CD4-positive, alpha-beta T cell treated with Interleukin-4 for 1 hour (primary cell): ENCODE data around the gene FREM1.

Source experiments
- DNase-seq, 2 donors: peaks; one replicate each; pipeline ENCODE4 v3.0.0-alpha.2; 2020 to 2022

FREM1 gene

DNA sequence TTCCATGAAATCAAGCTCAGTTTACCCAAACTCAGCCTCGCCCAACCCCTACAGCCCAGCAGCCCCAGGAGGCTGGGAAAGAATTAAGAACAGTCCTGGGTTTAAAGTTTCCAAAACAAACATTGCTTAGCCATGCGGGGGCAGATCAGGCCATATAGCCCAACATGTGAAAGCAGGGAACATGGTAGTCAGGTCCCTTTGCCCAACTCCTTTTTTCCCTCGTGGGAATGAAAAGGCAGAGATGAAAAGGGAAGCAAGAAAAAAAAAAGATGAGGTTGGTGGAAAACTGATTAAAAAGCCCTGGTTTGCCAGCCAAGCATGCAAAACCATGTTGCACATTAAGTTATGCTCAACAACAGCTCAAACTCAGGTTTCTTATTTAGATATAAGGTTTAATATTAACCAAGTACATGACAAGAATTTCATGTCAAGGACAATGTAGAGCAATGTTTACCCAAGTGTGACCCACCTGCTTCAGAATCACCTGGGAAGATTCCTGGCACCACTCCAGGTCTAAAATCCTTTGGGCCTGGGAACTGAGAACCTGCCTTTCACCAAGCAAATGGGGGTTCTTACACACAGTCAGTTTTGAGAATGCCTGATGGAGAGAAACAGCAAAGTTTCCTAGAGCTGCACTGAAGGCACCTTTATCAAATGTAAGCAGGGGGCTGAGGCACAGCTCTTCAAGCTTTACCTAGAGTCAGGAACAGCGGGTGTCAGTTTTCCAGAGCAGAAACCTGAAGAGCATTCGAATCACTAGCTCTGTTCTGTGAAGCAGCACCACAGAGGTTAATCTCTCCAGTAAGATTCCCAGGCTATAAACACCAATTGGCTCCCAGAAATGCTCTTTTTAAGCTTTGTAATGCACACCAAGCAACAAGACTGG is 1.7 kb downstream of the FREM1 start:
- DNase-seq: no peak

DNA sequence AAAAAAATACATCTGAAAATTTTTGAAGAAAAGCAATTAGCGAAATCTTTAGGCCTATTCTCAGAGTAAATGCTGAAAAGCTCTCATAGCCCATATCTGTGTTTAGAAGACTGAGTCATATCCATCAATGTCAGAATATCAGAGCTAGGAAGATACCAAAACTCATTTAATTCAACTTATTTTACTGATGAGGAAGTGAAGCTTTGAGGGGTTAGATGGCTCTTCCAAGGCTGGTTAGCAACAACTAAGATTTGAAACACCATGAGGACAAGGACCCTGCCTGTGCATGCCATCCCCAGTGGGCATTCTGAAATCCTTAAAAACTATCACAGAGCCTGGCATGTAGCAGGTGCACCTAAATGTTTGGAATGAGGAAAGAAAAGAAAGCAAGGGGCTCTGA is 2.5 kb downstream of the FREM1 start:
- DNase-seq: no peak

DNA sequence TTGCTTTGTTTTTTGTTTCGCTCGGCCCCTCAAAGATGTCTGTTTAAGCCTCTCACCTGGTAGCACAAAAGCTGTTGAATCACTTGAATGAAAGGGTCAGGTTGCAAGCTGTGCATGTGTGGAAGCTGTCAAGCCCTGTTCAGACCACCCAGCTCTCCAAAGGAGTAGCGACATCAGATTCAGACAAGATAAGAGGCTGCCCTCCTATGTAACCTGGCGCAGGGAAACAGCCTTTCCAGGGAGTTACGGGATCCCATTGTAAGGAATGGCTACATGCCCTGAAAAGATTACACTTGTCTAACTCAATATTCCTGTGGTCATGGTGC is 2.9 kb downstream of the FREM1 start:
- DNase-seq: no peak

DNA sequence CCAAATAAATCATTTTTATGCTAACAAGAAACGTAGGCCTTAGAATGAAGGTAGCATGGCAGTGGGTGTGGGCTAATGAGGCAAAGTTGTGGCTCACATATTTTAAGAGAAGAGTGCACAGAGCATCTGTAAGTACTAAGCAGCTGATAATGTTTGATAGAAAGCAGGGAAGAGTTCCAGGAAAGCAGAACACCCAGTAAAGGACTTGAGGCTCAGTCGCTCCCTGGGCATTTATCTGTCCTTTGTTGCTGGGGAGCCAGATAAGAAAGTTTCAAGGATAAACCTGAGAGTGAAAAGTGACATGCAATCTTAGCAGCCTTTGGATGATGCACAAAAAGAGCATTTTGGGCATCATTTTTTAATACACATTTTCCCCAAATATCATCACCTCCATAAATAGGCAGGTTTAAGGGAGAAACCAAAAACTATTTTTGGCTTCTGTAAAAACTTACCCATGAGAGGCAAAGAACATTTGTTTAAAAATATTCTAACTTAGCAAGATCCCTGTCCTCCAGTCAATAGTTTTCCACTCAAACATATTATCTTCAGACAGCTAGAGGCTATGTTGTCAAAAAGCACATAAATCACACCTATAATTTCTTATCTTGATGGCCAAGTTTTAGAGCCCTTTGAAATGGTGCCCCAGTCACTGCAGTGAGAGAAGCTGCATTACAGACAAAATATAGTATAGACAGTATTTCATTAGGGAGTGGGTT is 3.4 kb downstream of the FREM1 start:
- no peak for DNase-seq

DNA sequence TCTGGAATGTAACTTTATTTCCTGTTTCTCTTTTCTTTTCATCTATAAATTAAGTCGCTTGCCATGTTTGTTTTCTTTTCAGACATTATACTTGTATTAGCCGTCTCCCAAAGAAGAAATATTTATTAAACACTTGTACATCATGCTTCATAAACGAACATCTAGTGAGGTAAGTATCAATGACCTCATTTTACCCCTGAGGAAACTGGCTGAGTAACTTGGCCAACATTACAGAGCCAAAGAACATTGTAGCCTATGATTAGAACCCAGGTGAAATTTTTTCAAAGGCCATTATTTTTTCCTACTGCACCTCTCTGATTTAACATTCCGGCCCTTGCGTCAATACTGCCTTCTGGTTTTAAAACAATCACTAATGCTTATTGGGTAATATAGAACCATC is 4.2 kb downstream of the FREM1 start:
- DNase-seq: no peak

DNA sequence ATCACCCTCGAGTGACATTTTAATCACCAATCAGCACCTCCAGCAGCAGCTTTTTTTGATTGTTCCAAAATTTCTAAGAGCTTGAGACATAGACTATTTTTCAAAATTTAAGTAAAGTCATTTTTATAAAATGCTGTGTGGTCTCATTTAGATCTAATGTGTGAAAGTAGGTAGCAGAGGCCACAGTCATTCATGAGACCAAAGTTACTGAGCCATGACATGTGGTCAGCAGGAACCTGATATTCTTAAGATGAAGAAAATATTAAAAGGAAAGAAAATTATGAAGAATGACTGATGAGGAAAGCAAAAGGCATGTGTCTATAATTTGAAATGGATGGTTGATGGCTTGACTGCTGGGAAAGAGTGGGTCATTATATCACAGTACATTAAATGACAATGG is 7.2 kb downstream of the FREM1 start:
- no peak for DNase-seq

DNA sequence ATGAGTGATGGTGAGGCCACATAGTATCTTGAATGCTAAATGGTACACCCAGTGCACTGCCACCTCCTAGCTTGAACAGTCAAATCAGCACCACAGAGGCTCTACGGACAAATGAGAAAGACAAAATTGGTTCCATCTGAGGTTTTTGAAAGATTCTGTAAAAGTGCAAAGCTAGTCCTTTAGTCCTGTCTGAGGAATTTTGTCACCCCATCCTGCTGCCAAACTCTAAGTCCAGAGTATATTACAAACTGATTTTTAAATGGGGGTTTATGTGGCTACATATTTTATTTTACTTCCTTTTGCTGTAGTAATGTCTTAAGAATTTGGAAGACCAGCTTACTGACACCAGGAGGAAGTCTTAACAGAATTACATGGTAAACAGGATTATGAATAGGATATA is 7.7 kb downstream of the FREM1 start:
- no peak for DNase-seq

DNA sequence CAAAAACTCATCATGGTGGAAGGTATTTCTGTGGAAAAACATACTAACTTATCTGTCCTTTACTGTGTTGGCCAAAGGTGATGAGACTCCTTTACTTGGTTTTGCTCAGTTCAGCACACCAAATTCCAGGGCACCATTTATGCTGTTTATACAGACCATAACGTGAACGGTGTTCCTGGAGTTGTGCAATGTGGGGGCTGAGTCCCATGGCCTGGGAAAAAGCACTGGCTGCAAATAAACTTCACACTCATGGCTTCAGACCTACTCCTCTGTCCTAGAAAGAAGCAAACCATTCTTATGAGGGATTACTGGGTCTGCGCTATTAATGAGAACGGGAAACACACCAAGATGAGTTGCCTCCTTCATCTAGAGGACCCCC is 10.4 kb downstream of the FREM1 start:
- no peak for DNase-seq

DNA sequence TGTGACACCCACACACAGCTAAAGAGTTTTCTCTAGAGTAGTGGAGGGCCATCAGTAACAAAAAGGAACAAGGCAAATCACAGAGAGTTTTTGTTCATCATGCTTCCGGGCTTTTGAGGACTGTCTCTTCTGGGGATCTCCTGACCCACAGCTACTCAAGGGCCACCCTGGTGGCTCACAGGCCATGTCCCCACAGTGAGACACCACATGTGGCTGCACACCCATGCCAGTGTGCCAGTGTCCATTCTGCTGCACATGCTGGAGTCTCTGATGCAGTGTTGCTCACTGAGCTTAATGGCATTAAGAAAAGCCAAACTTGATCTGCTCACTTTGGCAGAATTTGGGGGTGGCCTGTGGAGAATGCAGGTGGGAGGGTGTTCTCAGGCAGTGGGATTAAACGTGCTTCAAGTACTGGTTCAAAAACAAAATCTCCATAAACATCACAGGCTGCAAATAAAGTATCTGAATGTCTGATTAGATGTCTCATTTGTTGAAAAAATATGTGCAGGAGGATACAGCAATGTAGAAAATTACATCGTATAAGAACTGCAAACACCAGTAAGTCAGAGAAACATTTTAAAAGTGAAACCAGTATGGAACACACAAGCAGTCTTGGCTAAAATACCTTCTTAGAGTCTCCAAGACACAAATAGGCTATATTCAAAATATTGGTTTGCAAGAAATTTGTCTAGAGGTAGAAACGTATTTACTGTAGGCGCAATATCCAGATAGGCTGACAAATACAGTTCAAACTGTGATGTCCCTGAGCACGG is 11.0 kb downstream of the FREM1 start:
- no peak for DNase-seq

DNA sequence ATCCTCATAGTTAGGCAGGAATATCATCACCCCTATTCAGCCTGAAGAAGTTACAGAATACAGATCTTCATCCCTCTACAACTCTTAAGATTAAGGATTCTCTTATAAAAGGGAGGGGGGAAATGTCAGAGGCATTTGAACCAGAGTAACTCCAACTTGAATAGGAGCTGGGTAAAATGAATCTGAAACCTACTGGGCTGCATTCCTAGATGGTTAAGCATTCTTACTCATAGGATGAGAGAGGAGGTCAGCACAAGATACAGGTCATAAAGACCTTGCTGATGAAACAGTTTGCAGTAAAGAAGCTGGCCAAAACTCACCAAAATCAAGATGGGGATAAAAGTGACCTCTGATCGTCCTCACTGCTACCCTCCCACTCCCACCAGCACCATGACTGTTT is 14.4 kb downstream of the FREM1 start:
- DNase-seq: no peak

DNA sequence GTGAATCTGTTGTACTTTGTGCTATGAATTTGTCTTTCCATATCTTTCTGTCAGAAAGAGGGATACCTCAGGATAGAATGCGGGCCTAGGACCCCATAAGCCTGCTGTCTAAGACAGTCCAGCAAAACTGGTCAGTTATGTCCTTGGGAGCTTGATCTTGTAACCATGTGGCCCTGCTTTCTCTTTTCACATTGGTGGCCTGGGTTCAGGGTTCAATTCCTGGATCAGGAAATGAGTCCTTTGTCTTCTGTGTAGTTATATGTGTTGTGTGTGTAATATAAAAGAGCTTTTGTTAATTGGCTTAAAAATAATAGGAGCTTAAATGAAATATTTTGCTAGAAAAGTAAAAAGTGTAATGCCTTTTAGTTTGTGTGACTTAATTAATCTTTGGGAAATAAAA is 16.9 kb downstream of the FREM1 start:
- DNase-seq: no peak

DNA sequence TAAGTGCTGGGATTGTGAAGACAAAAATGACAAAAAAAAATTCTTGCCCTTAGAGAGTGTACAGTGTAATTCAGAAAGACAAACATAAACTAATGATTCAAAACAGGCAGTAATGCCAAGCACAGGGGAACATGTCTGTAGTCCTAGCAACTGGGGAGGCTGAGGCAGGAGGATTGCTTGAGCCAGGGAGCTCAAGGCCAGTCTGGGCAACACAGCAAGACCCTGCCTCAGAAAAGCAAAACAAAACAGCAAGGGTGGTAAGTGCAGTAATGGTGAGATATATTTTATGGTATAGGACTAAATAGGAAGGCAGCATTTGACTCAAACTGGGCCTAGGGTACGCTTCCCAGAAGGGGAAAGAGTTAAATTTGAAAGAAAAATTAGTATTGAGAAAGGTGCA is 18.9 kb downstream of the FREM1 start:
- no peak for DNase-seq

DNA sequence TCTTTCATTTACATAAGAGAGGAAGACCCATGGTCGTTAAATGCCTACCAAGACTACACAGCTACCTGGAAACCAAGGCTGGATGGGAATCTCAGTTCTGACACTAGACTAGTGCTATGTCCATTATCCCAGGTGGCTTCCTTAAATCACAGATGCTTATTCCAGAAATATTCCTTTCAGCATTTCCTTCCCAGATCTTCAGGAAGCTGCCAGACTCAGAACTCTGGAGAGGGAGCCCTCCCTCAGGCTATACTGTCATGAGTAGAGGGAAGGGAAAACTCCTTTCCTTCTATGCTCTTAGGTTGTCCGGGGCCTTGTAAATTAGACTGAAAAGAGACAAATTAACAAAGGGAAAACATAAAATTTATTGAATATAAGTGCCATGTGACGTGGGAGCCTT is 20.8 kb downstream of the FREM1 start:
- DNase-seq: no peak

DNA sequence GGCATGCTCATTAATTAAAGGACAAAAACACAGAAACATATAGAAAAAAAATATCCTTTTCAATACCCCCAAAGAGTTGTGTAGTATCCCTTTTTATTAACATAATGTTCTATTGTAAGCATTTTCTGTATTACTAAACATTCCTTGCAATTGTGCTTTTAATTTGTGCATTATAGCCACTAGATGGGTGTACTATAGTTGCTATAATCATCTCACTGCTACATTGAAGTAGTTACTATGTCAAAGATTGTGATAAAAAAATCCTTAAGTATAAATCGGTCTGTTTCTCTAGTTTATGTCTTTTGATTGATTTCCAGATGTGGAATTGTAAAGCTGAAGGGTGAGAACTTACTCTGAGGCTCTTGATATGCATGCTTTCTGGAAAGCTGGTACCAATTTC is 21.4 kb downstream of the FREM1 start:
- no peak for DNase-seq

DNA sequence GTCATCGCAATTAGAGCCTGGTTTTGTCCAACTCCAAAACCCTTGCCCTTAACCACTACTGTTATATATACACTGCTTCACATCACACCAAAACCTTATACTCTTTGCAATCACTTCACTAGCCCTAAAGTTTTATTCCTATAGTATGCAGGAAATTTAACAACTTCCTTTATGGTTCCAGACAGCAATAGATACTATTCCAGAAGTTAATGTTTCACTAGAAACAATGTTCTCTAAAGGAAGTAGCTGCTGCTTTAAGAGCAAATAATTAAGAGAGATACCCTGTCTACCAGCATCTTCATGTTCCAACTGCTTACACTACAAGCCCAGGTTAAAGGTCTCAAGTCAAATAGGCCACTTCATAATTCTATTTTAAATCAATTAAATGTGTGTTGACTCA is 22.0 kb downstream of the FREM1 start:
- DNase-seq: no peak

DNA sequence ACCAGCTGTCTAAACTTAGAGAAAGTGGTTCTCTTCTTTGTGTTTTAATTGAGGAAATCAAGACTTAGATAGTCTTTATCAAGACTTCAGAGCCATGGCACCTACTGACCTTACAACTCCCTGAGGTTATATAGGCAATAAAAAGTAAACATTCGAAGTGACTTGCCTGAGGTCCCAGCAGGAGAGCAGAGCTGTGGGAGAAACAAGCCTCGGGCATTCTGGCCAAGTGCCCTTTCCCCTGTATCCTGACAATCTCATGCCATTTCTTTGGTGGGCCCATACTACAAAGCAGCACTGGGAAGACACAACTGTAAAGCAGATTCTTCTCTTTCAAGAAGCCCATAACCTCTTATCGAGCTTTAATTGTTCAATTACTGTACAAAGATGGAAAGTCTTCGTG is 23.1 kb downstream of the FREM1 start:
- no peak for DNase-seq

DNA sequence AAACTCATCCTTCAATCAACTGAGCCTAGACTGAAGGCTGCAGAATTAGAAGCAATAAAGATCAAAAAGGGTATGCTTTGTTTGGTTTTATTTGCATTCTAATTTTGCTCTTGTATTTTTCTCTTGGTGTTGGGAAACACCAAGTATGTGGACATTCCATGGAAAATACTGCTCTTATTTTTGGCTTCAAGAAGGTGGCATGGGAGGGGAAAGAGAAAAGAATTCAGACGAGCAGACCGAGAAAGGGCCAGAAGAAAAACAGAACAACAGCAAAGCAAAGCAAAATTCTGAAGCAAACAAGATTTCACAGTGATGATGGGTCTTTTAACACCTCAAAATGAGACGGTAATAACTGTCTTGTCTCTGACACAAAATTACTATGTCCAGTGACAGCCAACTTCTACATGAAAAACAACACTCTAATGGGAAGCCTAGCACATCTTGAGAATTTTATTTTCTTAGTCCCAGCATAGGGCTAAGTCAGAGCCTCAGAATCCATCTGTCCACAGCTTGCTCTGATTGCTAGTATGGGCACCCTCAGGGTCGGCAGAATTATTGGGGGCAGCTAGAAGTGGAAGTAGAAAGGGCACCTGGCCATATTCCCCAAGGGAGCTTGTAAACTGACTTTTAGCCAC is 26.8 kb downstream of the FREM1 start:
- no peak for DNase-seq

DNA sequence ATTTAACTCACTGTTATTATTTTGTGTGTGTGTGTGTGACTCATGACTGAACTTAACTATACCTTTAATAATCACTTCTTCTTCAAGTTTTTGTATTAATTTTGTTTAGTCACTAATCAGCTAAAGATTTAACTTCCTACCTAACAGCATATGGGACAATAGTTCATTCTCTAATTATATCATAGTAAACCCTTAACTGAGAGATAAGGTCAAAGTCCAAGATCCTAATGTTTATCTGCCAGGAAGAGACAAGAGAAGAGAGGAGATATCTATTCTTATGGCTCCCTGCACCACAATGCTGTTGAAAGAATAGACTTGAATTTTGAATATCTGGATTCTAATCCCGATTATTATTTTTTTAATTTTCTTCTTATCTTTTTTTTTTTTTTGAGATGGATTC is 28.1 kb downstream of the FREM1 start:
- no peak for DNase-seq

DNA sequence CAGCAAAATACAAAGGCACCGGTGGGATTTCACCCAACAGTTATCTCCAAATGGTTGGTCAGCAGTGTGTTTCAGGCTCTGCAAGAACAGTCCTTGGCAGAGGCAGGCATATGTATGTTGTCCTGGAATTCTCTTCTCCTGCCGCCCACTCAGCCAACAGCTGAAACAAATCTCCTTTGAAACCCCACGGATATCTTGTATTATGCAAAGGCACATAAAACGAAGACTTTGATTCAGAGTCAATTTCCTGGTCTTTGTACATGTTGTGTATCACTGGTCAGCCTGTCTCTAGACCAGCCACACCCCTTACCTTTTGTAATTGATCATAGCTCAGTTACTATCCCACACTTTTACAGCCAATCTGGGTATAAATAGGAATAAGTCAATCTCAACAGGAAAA is 29.2 kb downstream of the FREM1 start:
- no peak for DNase-seq

DNA sequence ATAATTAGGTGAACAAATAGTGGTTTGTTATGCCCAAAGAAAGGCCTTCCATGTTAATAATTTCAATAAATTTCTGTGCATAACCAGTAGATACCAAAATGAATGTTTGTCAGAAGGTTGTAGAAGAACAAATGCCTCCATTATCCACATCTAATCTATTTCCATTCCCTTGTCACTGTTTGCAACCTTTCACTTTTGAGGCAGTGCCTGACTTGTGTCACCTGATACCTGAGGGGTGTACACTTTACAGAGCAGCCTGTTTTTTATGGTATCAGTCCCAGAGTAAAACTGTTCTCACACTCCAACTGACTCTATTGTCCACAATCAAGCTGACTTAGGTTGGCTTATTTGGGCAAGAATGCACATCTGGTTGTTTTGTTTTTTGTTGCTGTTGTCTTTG is 40.1 kb downstream of the FREM1 start:
- no peak for DNase-seq

DNA sequence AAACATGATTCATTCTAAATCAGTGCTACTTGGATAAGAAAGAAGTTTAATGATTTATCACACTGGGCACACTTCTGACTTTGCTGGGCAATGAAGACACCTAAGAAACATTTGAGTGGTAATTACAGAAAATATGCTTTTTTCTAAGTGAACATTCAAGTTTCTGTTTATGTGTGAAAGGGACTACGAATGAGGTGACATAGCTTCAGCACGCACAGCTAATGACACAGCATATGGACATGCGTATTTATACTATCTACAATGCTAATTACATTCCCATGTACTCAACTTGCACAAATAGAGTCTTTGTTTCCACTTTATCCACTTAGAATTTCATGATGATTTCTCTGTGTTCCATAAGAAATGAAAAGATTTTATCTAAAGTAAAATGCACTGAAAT is 40.6 kb downstream of the FREM1 start:
- DNase-seq: no peak

DNA sequence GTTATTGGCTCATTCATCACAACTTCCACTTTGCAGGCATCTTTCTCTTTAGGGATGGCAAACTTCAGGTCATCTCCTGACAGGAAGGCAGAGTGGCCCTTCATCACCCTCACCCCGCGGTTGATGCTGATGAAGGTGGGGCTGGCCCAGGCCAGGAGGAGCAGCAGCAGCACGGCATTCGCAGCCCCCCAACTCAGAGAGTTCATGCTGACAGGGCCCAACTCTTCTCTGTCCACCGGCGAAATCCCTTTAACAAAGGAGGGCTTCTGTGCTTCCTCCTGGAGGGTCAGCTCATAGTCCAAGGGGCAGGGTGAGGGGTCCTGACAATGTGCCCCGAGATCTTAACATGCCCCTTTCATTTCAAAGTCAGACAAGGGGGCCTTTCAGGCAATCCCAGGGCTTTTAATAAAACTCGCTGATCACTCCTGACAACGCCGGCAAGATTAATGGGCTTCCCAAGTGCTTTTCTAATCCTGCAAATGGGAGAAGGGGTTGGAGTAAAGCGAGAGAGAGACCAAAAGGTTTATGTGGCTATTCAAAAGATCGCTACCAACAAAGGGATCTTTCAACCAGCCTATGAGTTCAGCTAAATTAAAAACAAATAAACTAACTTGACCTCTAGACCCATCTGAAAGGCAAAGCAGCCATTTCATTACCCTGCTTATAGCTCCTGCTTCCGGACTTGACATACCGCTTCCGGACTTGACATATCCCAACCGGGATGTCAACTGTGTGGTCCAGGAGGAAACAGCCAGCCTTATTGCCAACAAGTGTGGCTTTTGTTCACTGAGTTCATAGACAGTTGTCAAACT is 41.2 kb downstream of the FREM1 start:
- DNase-seq: no peak

DNA sequence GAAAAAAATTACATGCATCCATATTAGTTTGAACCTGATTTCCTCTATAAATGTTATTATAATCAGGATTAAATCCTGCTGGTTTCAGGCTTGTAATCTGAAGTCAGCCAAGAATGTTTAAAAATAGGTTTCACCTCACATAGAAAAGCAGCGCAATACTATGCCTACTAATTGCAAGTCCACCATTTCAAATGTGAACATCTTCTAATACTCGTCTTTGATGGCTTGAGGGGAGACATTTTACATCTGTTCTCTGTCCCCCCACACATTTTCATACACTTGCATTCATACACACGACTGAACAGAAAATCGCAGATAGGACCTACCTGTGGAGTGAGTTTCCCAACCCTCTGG is 41.8 kb downstream of the FREM1 start:
- no peak for DNase-seq
